Body of pancreas (tissue), 4 donors: ENCODE results near the gene ALPK1. TPM values are rescaled to one million over a fixed set of nuclear protein-coding genes. Genes with fewer than 3 reads are reported as not detected.

ENCODE experiments used
- ATAC-seq: fragments of 150-250 bp; one replicate; pipeline ENCODE4 v1.9.1; 2016
- DNase-seq, 4 donors: peaks; one replicate each; pipeline ENCODE4 v3.0.0-alpha.2; 2019
- H3K27ac ChIP-seq, 4 donors: fragments of 200-600 bp; sonication (generic); 1 replicate in 3 of 4; 2 replicates in 1 of 4; pipeline versions ENCODE4 v1.5.1 to v1.6.1; 2016 to 2019; ENCODE audit warnings: mild to moderate bottlenecking in 1 of 4, mixed read lengths in 1 of 4, moderate library complexity in 1 of 4
- H3K27me3 ChIP-seq, 2 donors: fragments of 200-600 bp; sonication (generic); one replicate each; pipeline ENCODE4 v1.6.0; 2016; ENCODE audit warnings: mild to moderate bottlenecking in 1 of 2
- H3K36me3 ChIP-seq, 2 donors: fragments of 200-600 bp; sonication (generic); replicated peaks in 1 of 2; 2 replicates each; pipeline ENCODE4 v1.5.1; 2016; ENCODE audit warnings: low read depth in 2 of 2; ENCODE audit not compliant: insufficient read depth in 1 of 2
- H3K4me1 ChIP-seq: fragments of 200-600 bp; sonication (generic); one replicate; pipeline ENCODE4 v1.6.0; 2016
- H3K4me3 ChIP-seq, 2 donors: fragments of 200-600 bp; sonication (generic); 1 replicate in 1 of 2; 2 replicates in 1 of 2; pipeline ENCODE4 v1.5.1; 2016 to 2019
- H3K9me3 ChIP-seq, 3 donors: fragments of 200-600 bp; sonication (generic); 1 replicate in 2 of 3; 2 replicates in 1 of 3; pipeline ENCODE4 v1.5.1; 2016
- CTCF ChIP-seq, 7 experiments: fragments of 450-650 bp in 4 of 7; fragments of 200-600 bp in 3 of 7; sonication (generic) in 3 of 7; IDR thresholded peaks; one replicate each; pipeline ENCODE4 v1.5.1; 2016 to 2019; ENCODE audit warnings: antibody characterized with exemption in 7 of 7
- POLR2A ChIP-seq, 3 donors: fragments of 450-650 bp; IDR thresholded peaks; one replicate each; pipeline ENCODE4 v1.6.1; 2016; ENCODE audit warnings: antibody characterized with exemption in 3 of 3, mild to moderate bottlenecking in 2 of 3
- WGBS, 2 donors: methylation state at CpG; one replicate each; pipeline ENCODE4 v1.1.5; 2017; 5-methylcytosine and 5-hydroxymethylcytosine counted together
- intact Hi-C: fragments of 100-400 bp; cut with DNase I; formaldehyde crosslinking; loops from one replicate; pipeline ENCODE4 v1.15.1; 2023
- total RNA-seq, 2 donors: library from RNA; depleted of rRNA; stranded (reverse); fragments of >200 nt; gene quantifications; one replicate each; pipeline ENCODE4 v1.1.0, GENCODE V29; 2016

Gene ALPK1
- total RNA-seq, 2 donors from 2014 or later, result 14.8 to 26.7 TPM

GRCh38 chr4:112402098-112402497 is 104.9 kb downstream of the ALPK1 start:
- Histone ChIP-seq H3K36me3 (no peaks in the 10 kb centered on the region), H3K9me3 (no peaks in the 10 kb centered on the region), H3K27me3 (no peaks in the 10 kb centered on the region), H3K4me1 (no peaks in the 10 kb centered on the region), H3K27ac (no peak overlapping the region), H3K4me3 (no peak overlapping the region)
- intact Hi-C loops, result no loop called here
- 90 to 95% methylated on average over 4 of the region's 4 CpGs for WGBS, 2 donors
- ATAC-seq (no peak), DNase-seq (no peak)
- TF ChIP-seq POLR2A (IDR thresholded peaks at IDR 0.05) (no peak), CTCF (IDR thresholded peaks at IDR 0.05) (no peak)

- no peak for TF ChIP-seq POLR2A (IDR thresholded peaks at IDR 0.05)
- TF ChIP-seq CTCF (IDR thresholded peaks at IDR 0.05), result no peak
- Histone ChIP-seq H3K9me3 (no peaks in the 10 kb centered on the region), H3K27me3 (no peaks in the 10 kb centered on the region), H3K36me3 (no peaks in the 10 kb centered on the region), H3K4me3 (no peak overlapping the region), H3K4me1 (no peaks in the 10 kb centered on the region), H3K27ac (no peak overlapping the region)
- intact Hi-C loops, result no loop called here
- DNase-seq (no peak), ATAC-seq (no peak)
- WGBS, 2 donors, result 73 to 79% methylated on average over 11 of the region's 11 CpGs
These were observed 106.2 kb downstream of the ALPK1 start for GRCh38 chr4:112403101-112403945.

DNA sequence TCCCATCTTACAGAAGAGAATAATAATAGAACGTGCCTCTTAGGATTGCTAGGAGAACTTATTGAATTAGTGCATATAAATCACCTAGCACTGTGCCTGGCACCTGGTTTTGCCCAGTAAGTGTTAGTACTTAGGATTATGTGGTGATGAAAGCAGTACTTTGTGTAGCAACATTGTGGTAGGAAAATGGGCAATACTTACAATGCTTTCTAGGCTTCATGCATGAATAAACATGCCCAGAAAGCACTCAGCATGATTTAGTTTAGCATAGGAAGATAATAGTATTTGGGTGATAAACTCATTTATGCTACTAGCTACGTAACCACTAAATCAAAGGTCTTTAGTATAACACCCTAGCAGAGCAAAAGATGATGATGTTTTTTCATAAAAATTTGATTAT is 113.2 kb downstream of the ALPK1 start:
- no peak for ATAC-seq
- no peak for TF ChIP-seq CTCF (IDR thresholded peaks at IDR 0.05)
- TF ChIP-seq POLR2A (IDR thresholded peaks at IDR 0.05), result no peak
- Histone ChIP-seq H3K27ac (no peak overlapping the region), H3K27me3 (no peaks in the 10 kb centered on the region), H3K4me1 (no peaks in the 10 kb centered on the region), H3K4me3 (no peak overlapping the region), H3K9me3 (no peaks in the 10 kb centered on the region), H3K36me3 (no peaks in the 10 kb centered on the region)
- no peak for DNase-seq
- 76 to 77% methylated on average over 2 of the region's 2 CpGs for WGBS, 2 donors
- intact Hi-C loops, result no loop called here

DNA sequence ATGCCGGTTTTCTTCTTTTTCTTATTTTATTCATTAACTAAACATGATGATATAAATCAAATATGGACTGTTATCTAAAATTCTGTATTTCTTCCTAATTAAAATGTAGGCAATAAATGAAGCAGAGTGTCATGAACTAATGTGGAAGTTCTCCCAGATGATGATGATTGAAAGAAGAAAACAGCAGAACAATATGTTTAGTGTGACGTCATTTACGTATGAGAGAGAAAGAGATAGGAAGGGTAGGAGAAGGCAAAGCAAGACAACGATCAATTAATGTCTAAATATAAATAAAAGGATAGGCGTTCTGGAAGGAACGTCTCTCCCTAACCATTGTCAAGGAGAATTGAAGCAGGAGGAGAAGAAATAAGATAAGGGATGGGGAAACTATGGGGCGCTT is 113.6 kb downstream of the ALPK1 start:
- no peaks in the 10 kb centered on the region for H3K9me3 ChIP-seq
- H3K27ac ChIP-seq, result no peak overlapping the region
- ATAC-seq, result no peak
- WGBS, 2 donors, result 85 to 91% methylated on average over 7 of the region's 7 CpGs
- no peak overlapping the region for H3K4me3 ChIP-seq
- H3K4me1 ChIP-seq, result no peaks in the 10 kb centered on the region
- H3K27me3 ChIP-seq, result no peaks in the 10 kb centered on the region
- H3K36me3 ChIP-seq, result no peaks in the 10 kb centered on the region
- no peak for DNase-seq
- TF ChIP-seq POLR2A (IDR thresholded peaks at IDR 0.05), result no peak
- no peak for TF ChIP-seq CTCF (IDR thresholded peaks at IDR 0.05)
- intact Hi-C loops, result no loop called here
